GM18502 (cell line): ENCODE results near the gene CDY1B.
"Not testable (repeated sequence)": the region's sequence is repeated elsewhere in the genome, so short reads cannot be mapped to it uniquely, and the experiment has no call there.

Source experiments
- ATAC-seq: cut with Tn5 transposase; IDR thresholded peaks from one replicate; pipeline ENCODE4 v1.9.1; 2021; ENCODE audit warnings: mild to moderate bottlenecking; ENCODE audit not compliant: unreplicated experiment, poor library complexity

CDY1B gene

GRCh38 chrY:24047919-24048318 is at the start of gene CDY1B:
Gene CDY1B, minus strand, starts transcription at chrY:24048019. Its CDS starts 331 bp downstream, at chrY:24047688.
- not testable (repeated sequence) for ATAC-seq

- ATAC-seq, result not testable (repeated sequence)
Observed at GRCh38 chrY:24049525-24049924, 1.7 kb upstream of the CDY1B start.

- ATAC-seq, result not testable (repeated sequence)
Observed at GRCh38 chrY:24043209-24043608, 4.6 kb downstream of the CDY1B start.

- ATAC-seq, result not testable (repeated sequence)
Observed at GRCh38 chrY:24039008-24039718, 8.7 kb downstream of the CDY1B start.

- ATAC-seq, result not testable (repeated sequence)
Observed at GRCh38 chrY:24026212-24027103, 21.4 kb downstream of the CDY1B start.
